Activated naive CD4-positive, alpha-beta T cell treated with anti-CD3 and anti-CD28 coated beads, Interleukin-2, amount 50 U/mL, for 72 hours (primary cell): ENCODE results near the gene FIGN. TPM values are rescaled to one million over a fixed set of nuclear protein-coding genes. Genes with fewer than 3 reads are reported as not detected.

Experiments used
- ATAC-seq, 2 donors: fragments of 150-1000 bp; cut with Tn5 transposase; 2 replicates each; pipeline ENCODE4 v1.10.0; 2021; ENCODE audit warnings: mild to moderate bottlenecking in 2 of 2, moderate library complexity in 2 of 2
- DNase-seq, 2 donors: peaks; one replicate each; pipeline ENCODE4 v3.0.0; 2021 to 2022; ENCODE audit warnings: low spot score in 2 of 2
- H3K27ac Mint-ChIP-seq, 2 donors: one replicate each; pipeline ENCODE4 v1.8.0; 2022; ENCODE audit warnings: mild to moderate bottlenecking in 2 of 2, mixed read lengths in 2 of 2
- H3K36me3 Mint-ChIP-seq, 2 donors: one replicate each; pipeline ENCODE4 v1.8.0; 2022; ENCODE audit warnings: mixed read lengths in 2 of 2
- H3K9me3 Mint-ChIP-seq, 2 donors: one replicate each; pipeline ENCODE4 v1.8.0; 2022; ENCODE audit warnings: mixed read lengths in 2 of 2
- total RNA-seq, 2 donors: library from RNA; stranded (reverse); gene quantifications; one replicate each; pipeline ENCODE4 v1.2.3, GENCODE V29; 2022

The FIGN gene
- total RNA-seq, 2 donors from 2014 or later, result not detected

DNA sequence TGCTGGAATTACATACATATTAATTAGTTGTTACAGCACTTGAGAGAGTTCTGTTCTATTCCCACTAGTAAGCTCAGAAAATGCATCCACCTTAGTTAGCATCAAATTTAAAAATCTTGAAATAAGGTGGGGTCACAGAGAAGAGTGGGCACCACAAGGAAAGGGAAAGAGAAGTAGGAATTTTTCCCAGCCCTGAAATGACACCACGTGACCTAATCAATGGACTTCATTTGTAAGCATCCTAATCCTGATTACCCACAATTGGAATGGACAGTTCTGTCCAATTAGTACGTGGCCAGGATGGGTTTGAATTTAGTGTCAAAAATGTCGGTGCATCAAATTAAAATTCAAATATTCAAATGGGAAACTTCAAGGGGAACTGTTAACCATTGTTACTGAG lies 186.8 kb downstream of the FIGN start:
- Mint-ChIP-seq H3K36me3 (no peaks in the 10 kb centered on the region), H3K9me3 (peaks cover 4 to 19% of the 10 kb centered on the region in 2 donors), H3K27ac (no peak overlapping the region)
- no peak for DNase-seq
- ATAC-seq, result no peak
